SJCRH30 (cell line): ENCODE measurements around the gene GBP1. TPM values are rescaled to one million over a fixed set of nuclear protein-coding genes. Genes with fewer than 3 reads are reported as not detected.

Experiments used
- DNase-seq, 2 experiments: peaks; one replicate each; pipeline ENCODE4 v3.0.0-alpha.2; 2015 to 2020
- H3K27ac ChIP-seq: fragments of 250-450 bp; sonication (Bioruptor Pico); 2 replicates; pipeline ENCODE4 v1.5.1; 2020; ENCODE audit warnings: mild to moderate bottlenecking, moderate library complexity
- H3K27me3 ChIP-seq: fragments of 250-450 bp; sonication (Bioruptor Pico); 2 replicates; pipeline ENCODE4 v1.5.1; 2020; ENCODE audit warnings: mild to moderate bottlenecking, moderate library complexity
- H3K36me3 ChIP-seq: fragments of 250-450 bp; sonication (Bioruptor Pico); 2 replicates; pipeline ENCODE4 v1.5.1; 2020; ENCODE audit warnings: mild to moderate bottlenecking, moderate library complexity
- H3K4me1 ChIP-seq: fragments of 250-450 bp; sonication (Bioruptor Pico); 2 replicates; pipeline ENCODE4 v1.5.1; 2020; ENCODE audit warnings: mild to moderate bottlenecking, moderate library complexity
- H3K4me3 ChIP-seq: fragments of 250-450 bp; sonication (Bioruptor Pico); 2 replicates; pipeline ENCODE4 v1.5.1; 2020; ENCODE audit warnings: mild to moderate bottlenecking, moderate library complexity
- H3K9me3 ChIP-seq: fragments of 250-450 bp; sonication (Bioruptor Pico); replicated peaks from 2 replicates; pipeline ENCODE4 v1.5.1; 2020; ENCODE audit warnings: mild to moderate bottlenecking, moderate library complexity
- total RNA-seq: library from RNA; depleted of rRNA; stranded (reverse); fragments of >200 nt; shearing (Covaris generic); gene quantifications from 2 replicates; pipeline ENCODE4 v1.2.3, GENCODE V29; 2014; rRNA removed

GBP1 gene
- total RNA-seq, 1 experiment from 2014 or later: 0.30 TPM

DNA sequence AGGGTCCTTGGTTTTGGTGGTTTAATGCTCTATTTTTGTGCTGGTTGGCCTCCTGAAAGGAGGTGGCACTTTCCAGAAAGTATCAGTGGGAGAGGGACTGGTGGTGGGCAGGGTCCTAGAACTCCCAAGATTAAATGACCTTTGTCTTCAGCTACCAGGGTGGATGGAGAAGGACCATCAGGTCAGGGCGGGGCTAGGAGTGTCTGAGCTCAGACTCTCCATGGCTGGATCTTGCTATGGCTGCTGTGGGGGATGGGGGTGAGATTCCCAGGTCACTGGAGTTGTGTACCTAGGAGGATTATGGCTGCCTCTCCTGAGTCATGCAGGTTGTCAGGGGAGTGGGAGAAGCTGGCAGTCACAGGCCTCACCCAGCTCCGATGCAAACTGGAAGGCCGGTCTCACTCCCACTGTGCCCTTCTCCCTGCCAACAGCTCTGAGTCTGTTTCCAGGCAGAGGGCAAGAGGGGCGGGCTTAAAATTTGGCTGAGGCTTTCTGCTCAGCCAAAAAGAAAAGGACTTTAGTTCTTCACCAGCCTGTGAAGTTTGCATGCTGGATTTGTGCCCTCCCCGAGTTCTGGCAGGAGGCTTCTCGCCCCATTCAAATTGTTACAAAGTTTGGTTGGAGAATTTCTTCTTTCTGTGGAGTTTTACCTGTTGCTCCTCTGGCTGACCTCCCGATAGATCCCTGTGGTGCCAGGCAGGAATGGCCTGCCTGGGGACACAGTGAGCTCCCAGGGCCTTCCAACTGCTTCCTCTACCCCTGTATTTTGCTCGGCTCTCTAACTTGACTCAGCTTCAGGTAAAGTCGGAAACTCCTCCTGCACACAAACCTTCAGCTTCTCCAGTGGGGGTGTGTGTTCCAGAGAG, 59.5 kb downstream of the GBP1 start:
- H3K27me3 ChIP-seq: no peaks in the 10 kb centered on the region
- DNase-seq: no peak
- H3K27ac ChIP-seq: no peak overlapping the region
- H3K4me3 ChIP-seq: no peak overlapping the region
- no peaks in the 10 kb centered on the region for H3K4me1 ChIP-seq
- H3K36me3 ChIP-seq: no peaks in the 10 kb centered on the region
- H3K9me3 ChIP-seq: no peaks in the 10 kb centered on the region

Other genes with a start within 250 kb of the GBP1 start
- gene GTF2B, start 173.6 kb downstream of the GBP1 start, total RNA-seq: 48.6 and 49.0 TPM in 2 replicates
- 32.6 and 41.9 TPM in 2 replicates for gene KYAT3, start 72.6 kb downstream of the GBP1 start, total RNA-seq
- gene RBMXL1, start 72.6 kb downstream of the GBP1 start, total RNA-seq: 27.9 and 29.8 TPM in 2 replicates
- gene GBP3, start 42.3 kb downstream of the GBP1 start, total RNA-seq: 0.12 and 0.53 TPM in 2 replicates
- 0.47 and 0.51 TPM in 2 replicates for gene GBP2, start 60.9 kb upstream of the GBP1 start, total RNA-seq
- gene GBP7, start 110.8 kb upstream of the GBP1 start, total RNA-seq: not detected in 2 replicates
- gene GBP4, start 133.7 kb upstream of the GBP1 start, total RNA-seq: 0.02 TPM in 1 of 2 replicates, not detected in the other
- 0.08 TPM in 1 of 2 replicates, not detected in the other for gene GBP5, start 207.7 kb upstream of the GBP1 start, total RNA-seq